B cell (primary cell): ENCODE measurements around the gene PTPN4. TPM values are rescaled to one million over a fixed set of nuclear protein-coding genes. Genes with fewer than 3 reads are reported as not detected.

Source experiments
- ATAC-seq: fragments of 200-7000 bp; cut with Tn5 transposase; one replicate; pipeline ENCODE4 v1.10.0; 2021; ENCODE audit warnings: low read depth, mild to moderate bottlenecking, moderate number of reproducible peaks, moderate library complexity
- CTCF ChIA-PET: fragments of 350-600 bp; sonication (Branson Sonifier 250); formaldehyde crosslinking; loops from one replicate; lab custom pipeline; 2021; ENCODE audit warnings: antibody characterized with exemption, inconsistent platforms; lab: Charles Lee
- POLR2A ChIA-PET: fragments of 350-600 bp; sonication (Branson Sonifier 250); formaldehyde crosslinking; loops from one replicate; lab custom pipeline; 2021; ENCODE audit warnings: antibody characterized with exemption; lab: Charles Lee
- DNase-seq: peaks from one replicate; pipeline ENCODE4 v3.0.0; 2013
- H2AFZ ChIP-seq: 2 replicates; pipeline ENCODE4 v1.6.1; 2012; ENCODE audit warnings: mild to moderate bottlenecking, low read depth, low read length; ENCODE audit not compliant: insufficient read depth, poor library complexity, severe bottlenecking
- H3K27ac ChIP-seq, 2 donors: 1 replicate in 1 of 2; 2 replicates in 1 of 2; pipeline ENCODE4 v1.5.1; 2012 to 2013; ENCODE audit warnings: low read length in 2 of 2, mild to moderate bottlenecking in 2 of 2, moderate library complexity in 1 of 2
- H3K27me3 ChIP-seq, 4 experiments: fragments of 200-600 bp in 1 of 4; sonication (generic) in 1 of 4; replicated peaks in 1 of 4; 1 replicate in 2 of 4; 2 replicates in 2 of 4; pipeline versions ENCODE4 v1.6.1 to v1.7.0; 2013 to 2016; ENCODE audit warnings: low read length in 3 of 4, mild to moderate bottlenecking in 2 of 4, mixed read lengths in 1 of 4, moderate library complexity in 1 of 4; ENCODE audit not compliant: insufficient read depth in 4 of 4, control insufficient read depth in 3 of 4; ENCODE audit errors: control extremely low read depth in 1 of 4
- H3K36me3 ChIP-seq, 2 experiments: replicated peaks in 1 of 2; 1 replicate in 1 of 2; 2 replicates in 1 of 2; pipeline versions ENCODE4 v1.6.1 to v1.7.1; 2013; ENCODE audit warnings: low read length in 1 of 2; ENCODE audit not compliant: insufficient read depth in 2 of 2, control insufficient read depth in 1 of 2; ENCODE audit errors: control extremely low read depth in 1 of 2, extremely low read depth in 1 of 2
- H3K4me1 ChIP-seq, 2 donors: fragments of 200-600 bp in 1 of 2; sonication (generic) in 1 of 2; 1 replicate in 1 of 2; 2 replicates in 1 of 2; pipeline versions ENCODE4 v1.5.1 to v1.6.1; 2013 to 2017; ENCODE audit warnings: low read length in 2 of 2; ENCODE audit not compliant: control insufficient read depth in 2 of 2, insufficient read depth in 2 of 2
- H3K4me2 ChIP-seq: replicated peaks from 2 replicates; pipeline ENCODE3; 2012; ENCODE audit warnings: mild to moderate bottlenecking, low read depth, low read length; ENCODE audit not compliant: poor library complexity, severe bottlenecking
- H3K4me3 ChIP-seq, 5 experiments: fragments of 200-600 bp in 1 of 5; sonication (generic) in 1 of 5; 1 replicate in 3 of 5; 2 replicates in 2 of 5; pipeline versions ENCODE4 v1.5.1 to v1.7.0; 2011 to 2016; ENCODE audit warnings: low read length in 4 of 5, mild to moderate bottlenecking in 4 of 5, low read depth in 2 of 5, control low read depth in 1 of 5, moderate library complexity in 1 of 5; ENCODE audit not compliant: insufficient read depth in 1 of 5; ENCODE audit errors: control extremely low read depth in 1 of 5, extremely low read depth in 1 of 5
- H3K79me2 ChIP-seq: fragments of 200-600 bp; sonication (generic); one replicate; pipeline ENCODE4 v1.6.0; 2016; ENCODE audit warnings: low read length; ENCODE audit not compliant: control insufficient read depth, insufficient read depth
- H3K9ac ChIP-seq: fragments of 200-600 bp; sonication (generic); 2 replicates; pipeline ENCODE4 v1.6.1; 2017; ENCODE audit warnings: mild to moderate bottlenecking, low read length, moderate library complexity
- H3K9me3 ChIP-seq, 3 donors: one replicate each; pipeline versions ENCODE4 v1.6.1 to v1.7.1; 2013; ENCODE audit warnings: low read length in 2 of 3; ENCODE audit not compliant: control insufficient read depth in 2 of 3, insufficient read depth in 1 of 3; ENCODE audit errors: control extremely low read depth in 1 of 3
- H4K20me1 ChIP-seq: 2 replicates; pipeline ENCODE4 v1.6.0; 2012; ENCODE audit warnings: mild to moderate bottlenecking, low read length; ENCODE audit not compliant: insufficient read depth, control insufficient read depth, poor library complexity, severe bottlenecking
- H3K27ac Mint-ChIP-seq: one replicate; pipeline ENCODE4 v1.8.0; 2021; ENCODE audit warnings: mixed read lengths
- H3K27me3 Mint-ChIP-seq: one replicate; pipeline ENCODE4 v1.8.0; 2021; ENCODE audit warnings: mixed read lengths
- H3K4me1 Mint-ChIP-seq: one replicate; pipeline ENCODE4 v1.8.0; 2021; ENCODE audit warnings: mixed read lengths
- H3K4me3 Mint-ChIP-seq: one replicate; pipeline ENCODE4 v1.8.0; 2021; ENCODE audit warnings: mixed read lengths
- H3K9me3 Mint-ChIP-seq: one replicate; pipeline ENCODE4 v1.8.0; 2022; ENCODE audit warnings: mixed read lengths; ENCODE audit not compliant: insufficient read depth
- CTCF ChIP-seq: fragments of 200-600 bp; IDR thresholded peaks from one replicate; pipeline ENCODE4 v1.8.0; 2022; ENCODE audit warnings: antibody characterized with exemption, mild to moderate bottlenecking
- EZH2 ChIP-seq: IDR thresholded peaks from 2 replicates; pipeline ENCODE4 v1.6.1; 2012; ENCODE audit warnings: borderline replicate concordance, low read depth, mild to moderate bottlenecking, moderate library complexity, low read length; ENCODE audit not compliant: insufficient read depth, poor library complexity, severe bottlenecking
- WGBS: methylation state at CpG from one replicate; pipeline ENCODE4 v1.1.5; 2013; ENCODE audit warnings: missing lambda C conversion rate; ENCODE audit not compliant: insufficient coverage; 5-methylcytosine and 5-hydroxymethylcytosine counted together
- intact Hi-C: fragments of 100-400 bp; cut with micrococcal nuclease; formaldehyde crosslinking; loops from one replicate; pipeline ENCODE4 v1.10.0; 2022
- polyA plus RNA-seq: library from polyadenylated mRNA; depleted of rRNA; stranded (reverse); fragments of >200 nt; gene quantifications from 2 replicates; pipeline ENCODE4 v1.2.3, GENCODE V29; 2012
- total RNA-seq, 2 donors: library from RNA; stranded (reverse); fragments of 120-200 nt in 1 of 2; gene quantifications; 1 replicate in 1 of 2; 2 replicates in 1 of 2; pipeline versions ENCODE4 v1.2.3 to v1.2.4, GENCODE V29; 2013 to 2022

The PTPN4 gene
- total and polyA plus RNA-seq, 2 donors (not counting 1 experiment from before 2014, with no cell fraction given) = 12.6 to 54.8 TPM

- intact Hi-C loops = loop anchor here (1.0 to 2.0 kb wide), 3 partner anchors 164 to 239 kb away; partner anchors contain the start of genes RALB and TMEM185B
- Histone ChIP-seq H3K9me3 (no peaks in the 10 kb centered on the region), H3K4me3 (peak overlapping the region; percentile 38 to 88 (median 77)), H3K27me3 (no peaks in the 10 kb centered on the region), H2AFZ (peak overlapping the region; percentile 93), H3K79me2 (peaks cover 16% of the 10 kb centered on the region), H3K9ac (peak overlapping the region; percentile 76), H3K27ac (peak overlapping the region; percentile 58 to 80), H4K20me1 (no peaks in the 10 kb centered on the region), H3K36me3 (no peaks in the 10 kb centered on the region), H3K4me1 (peaks cover 11 to 12% of the 10 kb centered on the region in 2 donors), H3K4me2 (peak overlapping the region; percentile 77)
- peaks cover 30% of the 10 kb centered on the region for H3K4me1 Mint-ChIP-seq
- H3K4me3 Mint-ChIP-seq = peak overlapping the region; percentile 91
- ATAC-seq (no peak), DNase-seq (no peak)
- CTCF ChIA-PET = interaction anchor here (1.2 to 1.8 kb wide), 2 partner anchors 162 to 239 kb away, joined by 3 to 16 read pairs; no protein-coding TSS in a partner anchor
- TF ChIP-seq EZH2 (no peak), CTCF (no peak)
- 15% methylated on average over 8 of the region's 17 CpGs for WGBS
- no peaks in the 10 kb centered on the region for H3K9me3 Mint-ChIP-seq
- peak overlapping the region; percentile 69 for H3K27ac Mint-ChIP-seq
- POLR2A ChIA-PET = no interaction called here
- H3K27me3 Mint-ChIP-seq = no peaks in the 10 kb centered on the region
Observed at GRCh38 chr2:120013597-120014223, 254.0 kb downstream of the PTPN4 start.

- POLR2A ChIA-PET = no interaction called here
- CTCF ChIA-PET = no interaction called here
Observed at GRCh38 chr2:120014226-120014980, 254.7 kb downstream of the PTPN4 start.

More at GRCh38 chr2:120014226-120014980, 254.7 kb downstream of the PTPN4 start:
- WGBS = 100% methylated on average over 3 of the region's 8 CpGs
- H3K9me3 Mint-ChIP-seq = no peaks in the 10 kb centered on the region
- Histone ChIP-seq H3K36me3 (no peaks in the 10 kb centered on the region), H3K4me1 (peaks cover 11 to 12% of the 10 kb centered on the region in 2 donors), H3K9me3 (no peaks in the 10 kb centered on the region), H3K4me3 (no peak overlapping the region), H2AFZ (no peak overlapping the region), H4K20me1 (no peaks in the 10 kb centered on the region), H3K9ac (no peak overlapping the region), H3K27ac (no peak overlapping the region), H3K79me2 (peaks cover 16% of the 10 kb centered on the region), H3K27me3 (no peaks in the 10 kb centered on the region), H3K4me2 (no peak overlapping the region)
- peaks cover 30% of the 10 kb centered on the region for H3K4me1 Mint-ChIP-seq
- intact Hi-C loops = no loop called here
- H3K27ac Mint-ChIP-seq = no peak overlapping the region
- H3K27me3 Mint-ChIP-seq = no peaks in the 10 kb centered on the region
- no peak for ATAC-seq
- TF ChIP-seq EZH2 (no peak), CTCF (no peak)
- peak overlapping the region; percentile 91 for H3K4me3 Mint-ChIP-seq
- no peak for DNase-seq
